ENCODE measurements around the gene EXOC3L1.

GRCh38 chr16:67151431-67152097 is 38.4 kb downstream of the EXOC3L1 start:
- TF ChIP-seq TFDP1 (CRISPR knock-in tag; IDR thresholded peaks at IDR 0.05; ENCODE audit: borderline replicate concordance) (no peak), PCBP1 (IDR thresholded peaks at IDR 0.05; ENCODE audit: borderline replicate concordance, low read depth, low read length) (no peak), POLR2AphosphoS5 (IDR thresholded peaks at IDR 0.05; ENCODE audit: low read depth, low read length) (no peak), NFYB (CRISPR knock-in tag; IDR thresholded peaks at IDR 0.05) (no peak), ATF3 (CRISPR knock-in tag; IDR thresholded peaks at IDR 0.05) (no peak), ZNF687 (CRISPR knock-in tag; IDR thresholded peaks at IDR 0.05) (no peak), FOSL2 (CRISPR knock-in tag; IDR thresholded peaks at IDR 0.05) (no peak), GABPA (IDR thresholded peaks at IDR 0.05; ENCODE audit: low read depth, low read length) (no peak), GABPA (CRISPR knock-in tag; IDR thresholded peaks at IDR 0.05; ENCODE audit: low read depth) (no peak), CTCF (CRISPR knock-in tag; IDR thresholded peaks at IDR 0.05) (no peak)

Data from HepG2 (cell line).